Measurements from ENCODE around the gene TMEM81. TPM values are rescaled to one million over a fixed set of nuclear protein-coding genes. Genes with fewer than 3 reads are reported as not detected.
A peak's percentile ranks its signal among the peaks of the same experiment; 100 is the strongest.

TMEM81 gene
- total and polyA plus RNA-seq, 11 donors: 1.3 to 3.8 (median 2.4) TPM

- WGBS, 4 donors: 85 to 95% (median 93%) methylated on average over 8 to 10 of the region's 10 CpGs
- DNase-seq (peak in 1 of 5 donors; percentile 33), ATAC-seq (no peak)
- Histone ChIP-seq H3K36me3 (no peaks in the 10 kb centered on the region), H3K27me3 (no peaks in the 10 kb centered on the region), H3K27ac (no peak overlapping the region), H3K4me1 (peaks cover 0 to 8% (median 0%) of the 10 kb centered on the region in 12 donors), H3K4me3 (no peak overlapping the region), H3K9me3 (no peaks in the 10 kb centered on the region)
- intact Hi-C loops (cut with DNase I): loop anchor here (1.0 to 10.0 kb wide), 8 partner anchors 70 to 256 kb away; no protein-coding TSS in a partner anchor
- TF ChIP-seq, protein P1, sequence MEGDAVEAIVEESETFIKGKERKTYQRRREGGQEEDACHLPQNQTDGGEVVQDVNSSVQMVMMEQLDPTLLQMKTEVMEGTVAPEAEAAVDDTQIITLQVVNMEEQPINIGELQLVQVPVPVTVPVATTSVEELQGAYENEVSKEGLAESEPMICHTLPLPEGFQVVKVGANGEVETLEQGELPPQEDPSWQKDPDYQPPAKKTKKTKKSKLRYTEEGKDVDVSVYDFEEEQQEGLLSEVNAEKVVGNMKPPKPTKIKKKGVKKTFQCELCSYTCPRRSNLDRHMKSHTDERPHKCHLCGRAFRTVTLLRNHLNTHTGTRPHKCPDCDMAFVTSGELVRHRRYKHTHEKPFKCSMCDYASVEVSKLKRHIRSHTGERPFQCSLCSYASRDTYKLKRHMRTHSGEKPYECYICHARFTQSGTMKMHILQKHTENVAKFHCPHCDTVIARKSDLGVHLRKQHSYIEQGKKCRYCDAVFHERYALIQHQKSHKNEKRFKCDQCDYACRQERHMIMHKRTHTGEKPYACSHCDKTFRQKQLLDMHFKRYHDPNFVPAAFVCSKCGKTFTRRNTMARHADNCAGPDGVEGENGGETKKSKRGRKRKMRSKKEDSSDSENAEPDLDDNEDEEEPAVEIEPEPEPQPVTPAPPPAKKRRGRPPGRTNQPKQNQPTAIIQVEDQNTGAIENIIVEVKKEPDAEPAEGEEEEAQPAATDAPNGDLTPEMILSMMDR (IDR thresholded peaks at IDR 0.05): no peak
- no peak for TF ChIP-seq POLR2A (IDR thresholded peaks at IDR 0.05)
Observed at GRCh38 chr1:205060746-205061145, 23.5 kb downstream of the TMEM81 start.

DNA sequence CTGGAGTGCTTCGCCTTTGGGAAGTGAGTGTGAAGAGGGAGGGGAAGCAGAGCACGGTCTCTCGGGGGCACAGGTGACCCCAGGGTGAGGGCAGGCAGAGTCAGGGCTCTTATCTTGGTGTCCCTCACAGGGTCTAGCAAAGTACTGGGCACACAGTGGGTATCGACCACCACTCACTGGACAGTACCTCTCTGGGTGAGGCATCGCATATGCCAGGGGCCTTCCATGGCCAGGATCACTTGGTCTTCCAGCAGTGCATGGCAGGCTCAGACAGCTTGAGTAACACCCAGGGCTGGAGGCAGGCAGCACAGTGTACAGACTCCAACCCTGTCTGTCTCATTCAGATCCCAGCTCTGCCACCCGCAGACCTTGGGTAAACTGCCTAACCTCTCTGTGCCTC lies 24.6 kb downstream of the TMEM81 start:
- no peak for TF ChIP-seq POLR2A (IDR thresholded peaks at IDR 0.05)
- TF ChIP-seq, protein P1 (IDR thresholded peaks at IDR 0.05): no peak
- whole genome bisulfite sequencing, 4 donors: 90 to 94% (median 93%) methylated on average over 5 to 6 of the region's 6 CpGs
- no peaks in the 10 kb centered on the region for H3K27me3 ChIP-seq
- no peak for ATAC-seq
- no peak overlapping the region for H3K4me3 ChIP-seq
- H3K36me3 ChIP-seq: no peaks in the 10 kb centered on the region
- peaks cover 0 to 8% (median 0%) of the 10 kb centered on the region in 12 donors for H3K4me1 ChIP-seq
- H3K9me3 ChIP-seq: no peaks in the 10 kb centered on the region
- peak in 1 of 5 donors; percentile 21 for DNase-seq
- intact Hi-C loops (cut with DNase I): loop anchor here in 8 of 10 donors (2.0 to 10.0 kb wide), 6 partner anchors 67 to 255 kb away; no protein-coding TSS in a partner anchor
- no peak overlapping the region for H3K27ac ChIP-seq

- ATAC-seq (no peak), DNase-seq (peak in 1 of 5 donors; percentile 45)
- no peaks in the 10 kb centered on the region for H3K9me3 ChIP-seq
- 94 to 96% (median 96%) methylated on average over 12 of the region's 12 CpGs for WGBS, 4 donors
- peaks cover 0 to 8% (median 0%) of the 10 kb centered on the region in 12 donors for H3K4me1 ChIP-seq
- H3K4me3 ChIP-seq: no peak overlapping the region
- no peak for TF ChIP-seq POLR2A (IDR thresholded peaks at IDR 0.05)
- TF ChIP-seq, protein P1 (IDR thresholded peaks at IDR 0.05): no peak
- H3K36me3 ChIP-seq: no peaks in the 10 kb centered on the region
- intact Hi-C loops (cut with DNase I): loop anchor here in 1 of 10 donors (5.0 kb wide), 1 partner anchor 67 kb away; no protein-coding TSS in a partner anchor
- H3K27ac ChIP-seq: no peak overlapping the region
- peaks cover 0 to 5% (median 0%) of the 10 kb centered on the region in 9 donors for H3K27me3 ChIP-seq
Observed at GRCh38 chr1:205058853-205059252, 25.4 kb downstream of the TMEM81 start.

GRCh38 chr1:205057808-205058575 lies 26.3 kb downstream of the TMEM81 start:
- ATAC-seq: no peak
- H3K4me3 ChIP-seq: no peak overlapping the region
- peak in 1 of 5 donors; percentile 22 for DNase-seq
- intact Hi-C loops (cut with DNase I): loop anchor here in 1 of 10 donors (5.0 kb wide), 1 partner anchor 66 kb away; no protein-coding TSS in a partner anchor
- no peaks in the 10 kb centered on the region for H3K9me3 ChIP-seq
- peaks cover 0 to 13% (median 0%) of the 10 kb centered on the region in 9 donors for H3K27me3 ChIP-seq
- H3K4me1 ChIP-seq: peaks cover 0 to 8% (median 0%) of the 10 kb centered on the region in 12 donors
- no peak for TF ChIP-seq POLR2A (IDR thresholded peaks at IDR 0.05)
- TF ChIP-seq, protein P1 (IDR thresholded peaks at IDR 0.05): no peak
- WGBS, 4 donors: 89 to 92% (median 90%) methylated on average over 6 to 19 of the region's 19 CpGs
- no peaks in the 10 kb centered on the region for H3K36me3 ChIP-seq
- no peak overlapping the region for H3K27ac ChIP-seq

Data from heart left ventricle (tissue), 16 donors.